ENCODE measurements around the gene HS3ST5.
"Not testable (repeated sequence)": the region's sequence is repeated elsewhere in the genome, so short reads cannot be mapped to it uniquely, and the experiment has no call there.

Gene HS3ST5

GRCh38 chr6:114218437-114219340, 124.1 kb downstream of the HS3ST5 start:
- no peak for DNase-seq (ENCODE audit: low read depth)
- no peak for TF ChIP-seq CTCF (IDR thresholded peaks at IDR 0.05; ENCODE audit: control insufficient read depth, insufficient read depth, low read depth, low read length, missing control alignments)
- H3K4me3 ChIP-seq (ENCODE audit: control insufficient read depth, low read depth, low read length), result no peak overlapping the region

- H3K4me3 ChIP-seq (ENCODE audit: control insufficient read depth, low read depth, low read length); DNase-seq (ENCODE audit: low read depth): not testable (repeated sequence)
Measured at GRCh38 chr6:114217996-114218395, 124.8 kb downstream of the HS3ST5 start.

- DNase-seq (ENCODE audit: low read depth), result no peak
- TF ChIP-seq CTCF (IDR thresholded peaks at IDR 0.05; ENCODE audit: control insufficient read depth, insufficient read depth, low read depth, low read length, missing control alignments), result no peak
- H3K4me3 ChIP-seq (ENCODE audit: control insufficient read depth, low read depth, low read length), result no peak overlapping the region
Measured at GRCh38 chr6:114216789-114217467, 125.9 kb downstream of the HS3ST5 start.

- DNase-seq (ENCODE audit: low read depth), result no peak
- H3K4me3 ChIP-seq (ENCODE audit: control insufficient read depth, low read depth, low read length), result no peak overlapping the region
- no peak for TF ChIP-seq CTCF (IDR thresholded peaks at IDR 0.05; ENCODE audit: control insufficient read depth, insufficient read depth, low read depth, low read length, missing control alignments)
Measured at GRCh38 chr6:114210467-114210866, 132.4 kb downstream of the HS3ST5 start.

- no peak overlapping the region for H3K4me3 ChIP-seq (ENCODE audit: control insufficient read depth, low read depth, low read length)
- TF ChIP-seq CTCF (IDR thresholded peaks at IDR 0.05; ENCODE audit: control insufficient read depth, insufficient read depth, low read depth, low read length, missing control alignments), result no peak
Measured at GRCh38 chr6:114203460-114203859, 139.4 kb downstream of the HS3ST5 start.

GRCh38 chr6:114202389-114202788, 140.4 kb downstream of the HS3ST5 start:
- no peak for TF ChIP-seq CTCF (IDR thresholded peaks at IDR 0.05; ENCODE audit: control insufficient read depth, insufficient read depth, low read depth, low read length, missing control alignments)
- no peak overlapping the region for H3K4me3 ChIP-seq (ENCODE audit: control insufficient read depth, low read depth, low read length)
- no peak for DNase-seq (ENCODE audit: low read depth)

More at GRCh38 chr6:114203460-114203859, 139.4 kb downstream of the HS3ST5 start:
- no peak for DNase-seq (ENCODE audit: low read depth)

GRCh38 chr6:114200891-114201290, 141.9 kb downstream of the HS3ST5 start:
- H3K4me3 ChIP-seq (ENCODE audit: control insufficient read depth, low read depth, low read length), result no peak overlapping the region
- TF ChIP-seq CTCF (IDR thresholded peaks at IDR 0.05; ENCODE audit: control insufficient read depth, insufficient read depth, low read depth, low read length, missing control alignments), result no peak
- no peak for DNase-seq (ENCODE audit: low read depth)

Measured in AG09309 (cell line).